ENCODE results near the gene EFCAB14.

DNA sequence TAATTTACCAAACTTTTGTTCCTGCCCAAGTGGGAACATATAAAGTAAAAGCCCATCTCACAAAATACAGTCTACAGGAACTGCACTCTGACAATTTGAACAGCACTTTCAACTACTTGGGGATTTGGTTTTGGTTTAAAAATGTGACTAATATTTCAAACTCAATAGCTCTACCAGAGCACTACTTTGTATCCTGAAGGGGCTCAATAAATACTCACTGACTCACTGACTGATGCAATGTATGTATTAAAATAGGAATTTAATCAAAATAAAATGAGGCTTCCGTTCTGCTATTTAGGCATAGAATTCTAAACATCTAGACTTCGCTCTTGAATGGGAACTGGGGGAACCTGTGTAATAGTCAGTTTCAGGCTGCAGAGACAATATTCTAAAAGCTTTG lies 21.9 kb downstream of the EFCAB14 start:
- TF ChIP-seq EZH2 (IDR thresholded peaks at IDR 0.05) = no peak
- no peak for TF ChIP-seq FOXP2 (optimal IDR thresholded peaks at IDR 0.05; ENCODE audit: control extremely low read depth, extremely low read length, insufficient read depth)
- no peak for TF ChIP-seq POLR2AphosphoS5 (IDR thresholded peaks at IDR 0.05; ENCODE audit: borderline replicate concordance, low read depth, low read length)

Data from SK-N-MC (cell line).